ENCODE measurements around the gene CNTN4.

- TF ChIP-seq POLR2A (IDR thresholded peaks at IDR 0.05) (no peak), CTCF (IDR thresholded peaks at IDR 0.05) (no peak)
Observed at GRCh38 chr3:2311022-2311421, 212.4 kb downstream of the CNTN4 start.

All from body of pancreas (tissue), 4 donors.